ENCODE results near the gene SLX4IP. TPM values are rescaled to one million over a fixed set of nuclear protein-coding genes. Genes with fewer than 3 reads are reported as not detected.

The SLX4IP gene
- total RNA-seq, 4 donors from 2014 or later = 2.4 to 5.4 (median 4.1) TPM

DNA sequence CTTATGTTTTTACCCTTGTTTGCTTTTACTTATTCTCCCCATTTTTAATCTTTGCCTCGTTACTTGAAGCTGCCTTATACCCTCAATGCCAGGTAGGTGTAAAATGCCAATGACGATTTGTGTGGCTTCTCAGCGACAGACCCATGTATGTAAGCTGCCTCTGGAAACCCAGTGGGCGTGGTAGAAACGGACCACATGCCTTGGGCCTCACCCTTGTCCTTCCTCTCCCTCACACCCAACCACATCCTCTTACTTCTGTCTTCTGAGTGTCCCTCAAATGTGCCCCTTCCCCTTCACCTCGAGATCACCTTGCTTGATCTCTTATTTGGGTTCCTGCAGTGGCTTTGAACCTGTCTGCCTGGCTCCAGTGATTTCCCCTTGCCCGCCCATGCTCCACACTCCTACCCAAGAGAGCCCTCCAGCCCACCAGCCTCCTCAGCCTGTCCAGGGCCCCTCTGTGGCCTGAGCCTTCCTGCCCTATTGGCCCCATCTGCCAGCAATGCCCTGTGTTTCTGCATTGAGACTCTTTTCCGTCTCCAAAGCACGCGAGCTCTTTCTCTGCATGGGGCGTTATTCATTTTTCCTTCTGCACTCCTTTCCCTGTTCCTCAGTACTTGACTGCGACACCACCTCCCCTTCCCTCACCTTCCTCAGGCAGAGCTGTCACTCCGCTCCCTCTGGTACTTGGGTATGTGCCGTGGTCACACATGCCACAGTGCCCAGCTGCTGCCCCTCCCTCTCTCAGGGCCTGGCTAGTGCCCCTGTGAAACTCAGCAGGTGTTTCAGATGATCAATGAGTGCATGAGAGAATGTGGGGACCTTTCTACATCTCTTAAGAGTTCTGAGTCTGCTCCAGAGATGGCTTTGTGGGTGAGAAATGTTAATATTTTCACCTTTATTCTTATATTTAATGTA lies 115.4 kb downstream of the SLX4IP start:
- TF ChIP-seq, protein P1, sequence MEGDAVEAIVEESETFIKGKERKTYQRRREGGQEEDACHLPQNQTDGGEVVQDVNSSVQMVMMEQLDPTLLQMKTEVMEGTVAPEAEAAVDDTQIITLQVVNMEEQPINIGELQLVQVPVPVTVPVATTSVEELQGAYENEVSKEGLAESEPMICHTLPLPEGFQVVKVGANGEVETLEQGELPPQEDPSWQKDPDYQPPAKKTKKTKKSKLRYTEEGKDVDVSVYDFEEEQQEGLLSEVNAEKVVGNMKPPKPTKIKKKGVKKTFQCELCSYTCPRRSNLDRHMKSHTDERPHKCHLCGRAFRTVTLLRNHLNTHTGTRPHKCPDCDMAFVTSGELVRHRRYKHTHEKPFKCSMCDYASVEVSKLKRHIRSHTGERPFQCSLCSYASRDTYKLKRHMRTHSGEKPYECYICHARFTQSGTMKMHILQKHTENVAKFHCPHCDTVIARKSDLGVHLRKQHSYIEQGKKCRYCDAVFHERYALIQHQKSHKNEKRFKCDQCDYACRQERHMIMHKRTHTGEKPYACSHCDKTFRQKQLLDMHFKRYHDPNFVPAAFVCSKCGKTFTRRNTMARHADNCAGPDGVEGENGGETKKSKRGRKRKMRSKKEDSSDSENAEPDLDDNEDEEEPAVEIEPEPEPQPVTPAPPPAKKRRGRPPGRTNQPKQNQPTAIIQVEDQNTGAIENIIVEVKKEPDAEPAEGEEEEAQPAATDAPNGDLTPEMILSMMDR (IDR thresholded peaks at IDR 0.05; ENCODE audit: low read depth) = no peak

DNA sequence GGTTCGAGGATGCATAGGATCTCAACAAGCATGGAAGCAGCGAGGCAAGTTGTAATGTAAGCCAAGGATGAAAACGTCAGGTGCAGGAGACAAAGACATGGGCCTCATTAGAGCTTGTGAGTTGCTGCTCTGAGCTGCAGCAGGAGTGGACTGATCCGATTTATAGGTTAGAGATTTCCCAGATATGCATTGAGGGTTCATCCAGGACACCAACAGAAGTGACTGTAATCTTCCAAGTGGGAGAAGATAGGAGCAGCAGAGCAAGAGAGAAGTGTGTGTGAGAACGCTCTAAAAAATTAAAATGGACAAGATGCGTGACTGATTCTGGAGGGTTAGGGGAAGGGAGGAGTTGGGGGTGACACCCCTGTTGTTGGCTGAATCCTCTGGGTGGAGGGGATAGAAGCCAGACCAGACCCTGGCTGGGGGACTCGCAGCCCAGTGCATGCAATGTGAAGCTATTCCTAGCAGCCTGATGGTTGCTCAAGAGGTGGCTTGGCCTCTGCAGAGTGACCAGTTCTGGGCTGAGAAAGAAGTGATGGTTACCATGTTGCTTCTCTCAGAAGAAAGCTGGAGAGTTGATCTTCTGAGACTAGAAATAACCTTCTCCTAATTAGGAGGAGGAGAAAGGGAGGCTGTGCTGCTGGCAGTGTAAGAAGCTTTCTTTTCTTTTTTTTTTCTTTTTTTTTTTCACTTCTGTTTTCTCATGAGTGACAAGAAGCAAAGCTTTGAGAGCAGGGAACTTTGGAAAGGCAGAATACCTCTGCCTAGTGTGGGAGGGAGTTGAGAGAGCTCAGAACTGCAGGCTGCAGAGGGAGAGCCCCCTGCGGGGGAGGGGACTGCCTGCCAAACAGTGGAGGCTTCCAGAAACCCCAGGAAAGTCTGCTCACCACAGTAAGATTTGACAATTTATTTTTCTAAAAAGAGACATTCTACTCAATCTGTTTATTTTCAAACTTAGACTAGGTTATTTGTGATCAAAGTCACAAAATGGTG lies 116.9 kb downstream of the SLX4IP start:
- TF ChIP-seq, protein P1 (IDR thresholded peaks at IDR 0.05; ENCODE audit: low read depth) = no peak

DNA sequence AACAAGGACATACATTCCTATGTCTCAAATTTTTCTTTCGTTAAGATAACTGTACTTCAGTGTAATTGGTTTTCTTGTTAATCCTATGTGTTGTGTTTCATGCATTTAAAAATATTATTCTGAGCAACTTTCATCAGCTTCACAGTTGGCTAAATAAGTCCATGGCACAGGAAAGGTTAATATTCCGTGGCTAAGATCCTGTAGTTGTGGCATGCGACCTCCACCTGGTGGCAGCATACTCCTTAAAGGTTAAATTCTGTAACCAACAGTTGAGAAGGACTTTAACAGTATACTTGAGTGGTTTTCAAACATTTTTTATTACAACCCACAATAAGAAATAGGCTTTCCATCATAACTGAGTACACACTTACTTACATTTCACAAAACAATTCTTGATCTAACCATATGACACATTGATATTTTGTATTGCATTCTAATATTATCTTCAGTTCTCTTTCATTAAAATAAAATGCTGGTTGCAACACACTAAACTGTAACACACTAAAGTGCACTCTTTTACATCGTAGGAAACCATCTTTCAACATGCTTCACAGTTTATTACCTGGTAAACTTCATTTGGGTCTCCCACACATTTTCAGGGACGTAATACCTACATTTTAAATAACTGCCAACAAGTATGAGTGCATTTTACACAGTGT lies 118.3 kb downstream of the SLX4IP start:
- TF ChIP-seq, protein P1 (IDR thresholded peaks at IDR 0.05; ENCODE audit: low read depth) = no peak

DNA sequence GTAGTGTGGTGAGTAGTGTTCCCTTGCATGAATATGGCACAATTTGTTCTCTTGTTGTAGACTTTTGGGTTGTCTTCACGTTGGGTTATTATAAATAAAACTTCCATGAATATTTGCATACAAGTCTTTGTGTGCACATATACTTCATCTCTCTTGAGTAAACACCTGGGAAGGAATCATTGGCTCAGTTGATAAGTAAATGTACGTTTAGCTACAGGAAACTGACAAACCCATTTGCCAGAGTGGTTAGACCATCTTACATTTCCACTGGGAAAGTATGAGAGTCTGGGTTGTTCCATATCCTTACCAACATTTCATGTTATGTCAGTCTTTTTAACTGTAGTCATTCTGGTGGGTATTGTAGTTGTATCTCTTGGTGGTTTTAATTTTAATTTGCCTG lies 119.2 kb downstream of the SLX4IP start:
- TF ChIP-seq, protein P1 (IDR thresholded peaks at IDR 0.05; ENCODE audit: low read depth) = no peak

DNA sequence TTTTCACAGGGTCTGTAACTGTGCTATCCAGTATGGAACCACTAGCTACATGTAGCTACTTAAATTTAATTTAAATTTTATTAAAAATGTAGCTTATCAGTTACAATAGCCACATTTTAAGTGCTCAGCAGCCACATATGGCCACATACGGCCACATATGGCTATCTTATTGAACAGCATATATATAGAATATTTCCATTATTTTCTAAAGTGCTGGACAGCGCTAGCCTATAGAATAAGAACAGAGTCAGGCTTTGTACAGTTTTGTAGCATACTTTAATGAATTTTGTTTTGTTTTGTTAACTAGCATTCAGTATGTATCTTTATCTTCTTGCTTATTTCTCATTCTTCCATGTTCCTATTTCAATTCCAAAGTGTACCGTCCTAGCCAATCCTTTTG lies 120.3 kb downstream of the SLX4IP start:
- TF ChIP-seq, protein P1 (IDR thresholded peaks at IDR 0.05; ENCODE audit: low read depth) = no peak

DNA sequence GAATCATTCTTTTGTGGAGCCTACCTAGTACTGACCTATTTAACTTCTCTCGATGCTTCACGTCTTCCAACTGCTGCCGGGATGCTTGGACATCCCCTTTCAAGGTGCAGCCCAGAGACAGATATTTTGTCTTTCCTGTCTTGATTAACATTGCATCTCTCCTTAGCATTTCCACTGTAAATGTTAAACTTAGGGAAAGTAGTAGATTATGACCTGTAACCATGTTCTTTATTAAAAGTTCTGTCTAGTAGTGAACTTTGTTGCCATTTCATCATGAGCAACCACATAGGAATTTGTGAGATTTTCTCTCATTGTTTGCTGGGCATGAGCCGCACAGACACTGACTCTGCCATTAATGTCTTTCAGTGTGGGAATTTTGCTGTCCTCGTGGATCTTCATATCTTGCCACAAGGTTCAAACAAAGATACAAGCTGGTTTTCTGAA lies 120.8 kb downstream of the SLX4IP start:
- TF ChIP-seq, protein P1 (IDR thresholded peaks at IDR 0.05; ENCODE audit: low read depth) = no peak

Measured in subcutaneous adipose tissue (tissue), 4 donors.